GM10266 (cell line): ENCODE results near the gene NRSN2.

Source experiments
- DNase-seq: peaks from one replicate; pipeline ENCODE4 v3.0.0; 2012; ENCODE audit errors: extremely low spot score
- TF ChIP-seq, protein P1 (sequence below): IDR thresholded peaks from 2 replicates; pipeline ENCODE4 v1.5.1; 2012; ENCODE audit warnings: mild to moderate bottlenecking, low read depth; ENCODE audit not compliant: control insufficient read depth, insufficient read depth; ENCODE audit errors: missing control alignments

NRSN2 gene

GRCh38 chr20:313402-313801, 33.5 kb upstream of the NRSN2 start:
- DNase-seq = no peak
- TF ChIP-seq, protein P1, sequence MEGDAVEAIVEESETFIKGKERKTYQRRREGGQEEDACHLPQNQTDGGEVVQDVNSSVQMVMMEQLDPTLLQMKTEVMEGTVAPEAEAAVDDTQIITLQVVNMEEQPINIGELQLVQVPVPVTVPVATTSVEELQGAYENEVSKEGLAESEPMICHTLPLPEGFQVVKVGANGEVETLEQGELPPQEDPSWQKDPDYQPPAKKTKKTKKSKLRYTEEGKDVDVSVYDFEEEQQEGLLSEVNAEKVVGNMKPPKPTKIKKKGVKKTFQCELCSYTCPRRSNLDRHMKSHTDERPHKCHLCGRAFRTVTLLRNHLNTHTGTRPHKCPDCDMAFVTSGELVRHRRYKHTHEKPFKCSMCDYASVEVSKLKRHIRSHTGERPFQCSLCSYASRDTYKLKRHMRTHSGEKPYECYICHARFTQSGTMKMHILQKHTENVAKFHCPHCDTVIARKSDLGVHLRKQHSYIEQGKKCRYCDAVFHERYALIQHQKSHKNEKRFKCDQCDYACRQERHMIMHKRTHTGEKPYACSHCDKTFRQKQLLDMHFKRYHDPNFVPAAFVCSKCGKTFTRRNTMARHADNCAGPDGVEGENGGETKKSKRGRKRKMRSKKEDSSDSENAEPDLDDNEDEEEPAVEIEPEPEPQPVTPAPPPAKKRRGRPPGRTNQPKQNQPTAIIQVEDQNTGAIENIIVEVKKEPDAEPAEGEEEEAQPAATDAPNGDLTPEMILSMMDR = no peak

DNA sequence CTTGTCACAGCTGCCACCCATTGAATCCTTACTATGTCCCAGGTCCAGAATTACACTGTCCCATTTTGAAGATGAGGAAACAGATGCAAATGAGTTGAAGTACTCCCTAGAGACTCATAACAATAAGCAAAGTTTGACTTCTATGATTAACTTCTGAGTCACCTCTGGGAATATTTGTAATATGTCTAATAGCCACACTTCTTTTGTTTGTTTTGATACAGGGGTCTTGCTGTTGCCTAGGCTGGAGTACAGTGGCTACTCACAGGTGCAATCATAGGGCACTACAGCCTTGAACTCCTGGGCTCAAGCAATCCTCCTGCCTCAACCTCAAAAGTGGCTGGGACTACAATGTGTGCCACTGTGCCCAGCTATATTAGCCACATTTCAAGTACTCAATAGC, 33.0 kb upstream of the NRSN2 start:
- TF ChIP-seq, protein P1 = no peak
- DNase-seq = no peak

DNA sequence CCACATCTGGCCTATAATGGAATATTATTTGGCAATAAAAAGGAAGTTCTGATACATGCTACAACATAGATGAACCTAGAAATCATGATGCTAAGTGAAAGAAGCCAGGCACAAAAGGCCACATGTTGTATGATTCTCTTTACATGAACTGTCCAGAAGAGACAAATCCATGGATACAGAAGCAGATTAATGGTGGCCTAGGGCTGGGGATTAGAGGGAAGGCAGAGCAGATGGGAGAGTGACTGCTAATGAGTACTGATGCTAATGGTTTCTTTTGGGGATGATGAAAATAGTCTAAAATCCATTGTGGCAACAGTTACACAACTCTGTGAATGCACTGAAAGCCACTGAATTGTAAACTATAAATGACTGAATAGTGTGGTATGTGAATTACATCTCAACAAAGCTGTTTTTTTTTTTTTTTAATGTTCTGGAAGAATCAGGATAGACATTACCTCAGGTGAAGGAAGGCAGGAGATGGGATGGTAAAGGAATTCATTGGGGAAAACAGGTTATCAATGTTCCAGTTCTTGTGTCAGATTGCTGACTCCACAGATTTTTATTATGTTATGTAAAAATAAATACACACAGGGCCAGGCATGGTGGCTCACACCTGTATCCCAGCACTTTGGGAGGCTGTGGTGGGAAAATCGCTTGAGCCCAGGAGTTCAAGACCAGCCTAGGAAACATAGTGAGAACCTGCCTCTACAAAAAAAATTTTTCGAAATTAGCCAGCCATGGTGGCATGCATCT, 30.4 kb upstream of the NRSN2 start:
- TF ChIP-seq, protein P1 = no peak
- DNase-seq = no peak

DNA sequence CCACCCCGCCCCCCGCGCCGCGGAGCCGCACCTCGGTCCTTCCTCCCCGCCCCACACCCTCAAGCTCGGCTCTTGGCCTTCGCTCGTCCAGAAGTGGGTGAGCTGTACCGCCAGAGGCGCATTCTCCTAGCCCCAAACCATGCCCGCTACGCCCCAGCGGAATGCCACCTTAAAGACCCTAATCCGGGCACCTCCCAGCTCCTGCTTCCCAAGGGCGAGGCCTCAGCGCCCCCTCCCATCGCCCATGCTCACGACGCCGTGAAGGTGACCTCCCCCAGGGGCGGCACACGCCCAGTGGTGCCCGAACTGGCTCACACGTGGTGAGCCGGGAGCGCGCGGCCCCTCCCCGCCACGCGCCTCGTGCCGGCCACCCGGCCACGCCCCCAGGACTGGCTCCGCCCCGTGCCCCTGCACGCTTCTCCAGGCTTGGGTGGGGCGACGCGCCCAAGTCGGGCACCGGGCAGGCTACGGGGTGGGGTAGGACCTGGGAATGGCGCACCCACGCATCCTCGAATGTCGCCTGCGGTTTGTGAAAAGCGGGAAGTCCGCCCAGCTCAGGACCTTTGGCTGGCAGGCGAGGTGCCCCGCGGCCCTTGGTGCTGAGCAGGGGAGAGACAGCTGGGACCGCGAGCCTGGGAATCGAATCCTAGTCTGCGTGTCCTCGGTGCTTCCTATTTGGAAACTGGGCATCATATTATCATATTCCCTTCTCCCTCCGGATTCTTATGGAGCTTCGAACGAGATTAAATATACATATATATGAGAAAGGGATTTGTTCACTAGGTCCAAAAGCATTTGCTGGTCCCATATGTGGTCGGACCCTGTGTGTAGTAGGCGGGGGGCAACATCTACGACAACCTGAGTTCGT, 22.5 kb upstream of the NRSN2 start:
- DNase-seq = peak; percentile 93
- TF ChIP-seq, protein P1 = peak; percentile 5

GRCh38 chr20:325045-325888, 21.6 kb upstream of the NRSN2 start, which contains the start of gene SOX12:
SOX12 (plus strand) TSS chr20:325552; CDS start chr20:325925, 373 bp downstream.
- DNase-seq = peak; percentile 98
- TF ChIP-seq, protein P1 = no peak

DNA sequence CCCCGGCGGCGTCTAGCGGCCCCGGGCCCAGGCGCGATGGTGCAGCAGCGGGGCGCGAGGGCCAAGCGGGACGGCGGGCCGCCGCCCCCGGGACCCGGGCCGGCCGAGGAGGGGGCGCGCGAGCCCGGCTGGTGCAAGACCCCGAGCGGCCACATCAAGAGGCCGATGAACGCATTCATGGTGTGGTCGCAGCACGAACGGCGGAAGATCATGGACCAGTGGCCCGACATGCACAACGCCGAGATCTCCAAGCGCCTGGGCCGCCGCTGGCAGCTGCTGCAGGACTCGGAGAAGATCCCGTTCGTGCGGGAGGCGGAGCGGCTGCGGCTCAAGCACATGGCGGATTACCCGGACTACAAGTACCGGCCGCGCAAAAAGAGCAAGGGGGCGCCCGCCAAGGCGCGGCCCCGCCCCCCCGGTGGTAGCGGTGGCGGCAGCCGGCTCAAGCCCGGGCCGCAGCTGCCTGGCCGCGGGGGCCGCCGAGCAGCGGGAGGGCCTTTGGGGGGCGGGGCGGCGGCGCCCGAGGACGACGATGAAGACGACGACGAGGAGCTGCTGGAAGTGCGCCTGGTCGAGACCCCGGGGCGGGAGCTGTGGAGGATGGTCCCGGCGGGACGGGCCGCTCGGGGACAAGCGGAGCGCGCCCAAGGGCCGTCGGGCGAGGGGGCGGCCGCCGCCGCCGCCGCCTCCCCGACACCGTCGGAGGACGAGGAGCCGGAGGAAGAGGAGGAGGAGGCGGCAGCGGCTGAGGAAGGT, 20.8 kb upstream of the NRSN2 start:
- TF ChIP-seq, protein P1 = no peak
- DNase-seq = peak; percentile 80
